ENCODE results near the gene PCBD2.
"Not testable (repeated sequence)": the region's sequence is repeated elsewhere in the genome, so short reads cannot be mapped to it uniquely, and the experiment has no call there.

The PCBD2 gene

GRCh38 chr5:134879456-134879855 is 25.5 kb upstream of the PCBD2 start:
- no peak overlapping the region for H3K27ac ChIP-seq (ENCODE audit: poor library complexity, severe bottlenecking)
- no peaks in the 10 kb centered on the region for H3K27me3 ChIP-seq (ENCODE audit: insufficient read depth, poor library complexity, severe bottlenecking)
- no peaks in the 10 kb centered on the region for H3K9me3 ChIP-seq (ENCODE audit: severe bottlenecking)
- no peak for TF ChIP-seq CTCF (IDR thresholded peaks at IDR 0.05; ENCODE audit: poor library complexity, severe bottlenecking)
- 0 out of 2 replicates have a peak, but pooled peaks cover 5% of the 10 kb centered on the region for H3K36me3 ChIP-seq (ENCODE audit: low read depth)
- no peak for DNase-seq (ENCODE audit: low spot score)
- ATAC-seq (ENCODE audit: low read depth): no peak
- no peaks in the 10 kb centered on the region for H3K4me1 ChIP-seq (ENCODE audit: insufficient read depth, poor library complexity, severe bottlenecking)
- H3K4me3 ChIP-seq (ENCODE audit: severe bottlenecking): no peak overlapping the region

DNA sequence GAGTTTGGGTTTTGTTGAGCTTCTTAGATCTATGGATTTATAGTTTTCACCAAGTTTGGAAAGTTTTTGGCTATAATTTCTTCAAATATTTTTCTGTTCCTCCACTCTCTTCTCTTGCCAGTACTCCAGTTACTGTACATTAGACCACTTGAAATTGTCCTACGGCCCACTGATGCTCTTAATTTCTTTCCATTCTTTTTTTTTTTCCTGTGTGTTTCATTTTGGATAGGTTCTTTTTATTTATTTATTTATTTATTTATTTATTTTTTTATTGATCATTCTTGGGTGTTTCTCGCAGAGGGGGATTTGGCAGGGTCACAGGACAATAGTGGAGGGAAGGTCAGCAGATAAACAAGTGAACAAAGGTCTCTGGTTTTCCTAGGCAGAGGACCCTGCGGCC is 24.0 kb upstream of the PCBD2 start:
- not testable (repeated sequence) for H3K4me1 ChIP-seq (ENCODE audit: insufficient read depth, poor library complexity, severe bottlenecking); DNase-seq (ENCODE audit: low spot score); H3K27ac ChIP-seq (ENCODE audit: poor library complexity, severe bottlenecking); H3K36me3 ChIP-seq (ENCODE audit: low read depth); H3K27me3 ChIP-seq (ENCODE audit: insufficient read depth, poor library complexity, severe bottlenecking); H3K9me3 ChIP-seq (ENCODE audit: severe bottlenecking); ATAC-seq (ENCODE audit: low read depth); H3K4me3 ChIP-seq (ENCODE audit: severe bottlenecking)

DNA sequence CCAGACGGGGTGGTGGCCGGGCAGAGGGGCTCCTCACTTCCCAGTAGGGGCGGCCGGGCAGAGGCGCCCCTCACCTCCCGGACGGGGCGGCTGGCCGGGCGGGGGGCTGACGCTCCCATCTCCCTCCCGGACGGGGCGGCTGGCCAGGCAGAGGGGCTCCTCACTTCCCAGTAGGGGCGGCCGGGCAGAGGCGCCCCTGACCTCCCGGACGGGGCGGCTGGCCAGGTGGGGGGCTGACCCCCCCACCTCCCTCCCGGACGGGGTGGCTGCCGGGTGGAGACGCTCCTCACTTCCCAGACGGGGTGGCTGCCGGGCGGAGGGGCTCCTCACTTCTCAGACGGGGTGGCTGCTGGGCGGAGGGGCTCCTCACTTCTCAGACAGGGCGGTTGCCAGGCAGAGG is 23.2 kb upstream of the PCBD2 start:
- not testable (repeated sequence) for ATAC-seq (ENCODE audit: low read depth); DNase-seq (ENCODE audit: low spot score); H3K27me3 ChIP-seq (ENCODE audit: insufficient read depth, poor library complexity, severe bottlenecking); H3K27ac ChIP-seq (ENCODE audit: poor library complexity, severe bottlenecking); H3K36me3 ChIP-seq (ENCODE audit: low read depth); H3K9me3 ChIP-seq (ENCODE audit: severe bottlenecking); H3K4me1 ChIP-seq (ENCODE audit: insufficient read depth, poor library complexity, severe bottlenecking); H3K4me3 ChIP-seq (ENCODE audit: severe bottlenecking)

DNA sequence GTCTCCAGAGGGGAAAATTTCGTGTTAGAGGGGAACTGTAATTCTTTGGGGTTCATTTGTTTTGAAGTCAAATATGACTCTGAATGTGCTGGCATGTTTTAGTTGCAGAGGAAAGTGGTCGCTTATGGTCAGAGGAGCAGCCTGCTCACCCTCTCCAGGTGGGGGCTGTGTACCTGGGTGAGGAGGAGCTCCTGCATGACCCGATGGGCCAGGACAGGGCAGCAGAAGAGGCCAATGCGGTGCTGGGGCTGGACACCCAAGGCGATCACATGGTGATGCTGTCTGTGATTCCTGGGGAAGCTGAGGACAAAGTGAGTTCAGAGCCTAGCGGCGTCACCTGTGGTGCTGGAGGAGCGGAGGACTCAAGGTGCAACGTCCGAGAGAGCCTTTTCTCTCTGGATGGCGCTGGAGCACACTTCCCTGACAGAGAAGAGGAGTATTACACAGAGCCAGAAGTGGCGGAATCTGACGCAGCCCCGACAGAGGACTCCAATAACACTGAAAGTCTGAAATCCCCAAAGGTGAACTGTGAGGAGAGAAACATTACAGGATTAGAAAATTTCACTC is 17.3 kb upstream of the PCBD2 start:
- Histone ChIP-seq H3K9me3 (ENCODE audit: severe bottlenecking) (no peaks in the 10 kb centered on the region), H3K27me3 (ENCODE audit: insufficient read depth, poor library complexity, severe bottlenecking) (no peaks in the 10 kb centered on the region), H3K4me1 (ENCODE audit: insufficient read depth, poor library complexity, severe bottlenecking) (no peaks in the 10 kb centered on the region), H3K36me3 (ENCODE audit: low read depth) (peaks cover 23% of the 10 kb centered on the region), H3K27ac (ENCODE audit: poor library complexity, severe bottlenecking) (no peak overlapping the region), H3K4me3 (ENCODE audit: severe bottlenecking) (no peak overlapping the region)
- TF ChIP-seq CTCF (IDR thresholded peaks at IDR 0.05; ENCODE audit: poor library complexity, severe bottlenecking): no peak
- DNase-seq (ENCODE audit: low spot score) (no peak), ATAC-seq (ENCODE audit: low read depth) (no peak)

- Histone ChIP-seq H3K4me3 (ENCODE audit: severe bottlenecking) (no peak overlapping the region), H3K36me3 (ENCODE audit: low read depth) (peaks cover 30% of the 10 kb centered on the region), H3K4me1 (ENCODE audit: insufficient read depth, poor library complexity, severe bottlenecking) (no peaks in the 10 kb centered on the region), H3K27ac (ENCODE audit: poor library complexity, severe bottlenecking) (no peak overlapping the region), H3K27me3 (ENCODE audit: insufficient read depth, poor library complexity, severe bottlenecking) (no peaks in the 10 kb centered on the region), H3K9me3 (ENCODE audit: severe bottlenecking) (no peaks in the 10 kb centered on the region)
- ATAC-seq (ENCODE audit: low read depth) (no peak), DNase-seq (ENCODE audit: low spot score) (no peak)
- no peak for TF ChIP-seq CTCF (IDR thresholded peaks at IDR 0.05; ENCODE audit: poor library complexity, severe bottlenecking)
Observed at GRCh38 chr5:134889335-134889734, 15.6 kb upstream of the PCBD2 start.

DNA sequence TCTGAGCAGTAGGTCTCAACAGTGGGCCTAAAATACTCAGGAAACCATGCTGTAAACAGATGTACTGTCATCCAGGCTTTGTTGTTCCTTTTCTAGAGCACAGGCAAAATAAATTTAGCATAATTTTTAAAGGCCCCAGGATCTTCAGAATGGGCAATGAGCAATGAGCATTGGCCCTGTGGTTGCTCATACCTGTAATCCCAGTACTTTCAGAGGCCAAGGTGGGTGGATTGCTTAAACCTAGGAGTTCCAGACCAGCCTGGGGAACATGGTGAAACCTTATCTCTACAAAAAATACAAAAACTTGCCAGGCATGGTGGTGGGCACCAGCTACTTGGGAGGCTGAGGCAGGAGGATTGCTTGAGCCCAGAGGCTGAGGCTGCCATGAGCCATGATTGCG is 13.5 kb upstream of the PCBD2 start:
- no peak for TF ChIP-seq CTCF (IDR thresholded peaks at IDR 0.05; ENCODE audit: poor library complexity, severe bottlenecking)
- Histone ChIP-seq H3K27ac (ENCODE audit: poor library complexity, severe bottlenecking) (no peak overlapping the region), H3K36me3 (ENCODE audit: low read depth) (peaks cover 33% of the 10 kb centered on the region; the same call in 1 of the 2 replicates), H3K9me3 (ENCODE audit: severe bottlenecking) (no peaks in the 10 kb centered on the region), H3K27me3 (ENCODE audit: insufficient read depth, poor library complexity, severe bottlenecking) (no peaks in the 10 kb centered on the region), H3K4me1 (ENCODE audit: insufficient read depth, poor library complexity, severe bottlenecking) (no peaks in the 10 kb centered on the region), H3K4me3 (ENCODE audit: severe bottlenecking) (no peak overlapping the region)
- DNase-seq (ENCODE audit: low spot score) (no peak), ATAC-seq (ENCODE audit: low read depth) (no peak)

All from RWPE2 (cell line).